ENCODE results near the gene ITGAX.

- TF ChIP-seq EZH2 (IDR thresholded peaks at IDR 0.05) (no peak), POLR2AphosphoS5 (IDR thresholded peaks at IDR 0.05; ENCODE audit: borderline replicate concordance, low read depth, low read length) (no peak), FOXP2 (optimal IDR thresholded peaks at IDR 0.05; ENCODE audit: control extremely low read depth, extremely low read length, insufficient read depth) (no peak)
Observed at GRCh38 chr16:31371008-31371407, 16.0 kb downstream of the ITGAX start.

Data from SK-N-MC (cell line).